Adrenal gland (tissue), 5 donors: ENCODE data around the gene PDXDC1.

Source experiments
- POLR2A ChIP-seq, 2 donors: fragments of 450-650 bp; IDR thresholded peaks; one replicate each; pipeline ENCODE4 v1.6.1; 2017; ENCODE audit warnings: antibody characterized with exemption in 2 of 2, mild to moderate bottlenecking in 2 of 2, moderate library complexity in 1 of 2
- TF ChIP-seq, protein P1 (sequence below), 6 experiments: fragments of 450-650 bp in 4 of 6; fragments of 200-600 bp in 2 of 6; sonication (generic) in 1 of 6; IDR thresholded peaks; 1 replicate in 5 of 6; 2 replicates in 1 of 6; pipeline versions ENCODE4 v1.5.1 to v1.8.0; 2016 to 2021; ENCODE audit warnings: antibody characterized with exemption in 6 of 6, mild to moderate bottlenecking in 2 of 6, moderate library complexity in 1 of 6
- donor health status: DM: no; HTN: no; CAD: no.

DNA sequence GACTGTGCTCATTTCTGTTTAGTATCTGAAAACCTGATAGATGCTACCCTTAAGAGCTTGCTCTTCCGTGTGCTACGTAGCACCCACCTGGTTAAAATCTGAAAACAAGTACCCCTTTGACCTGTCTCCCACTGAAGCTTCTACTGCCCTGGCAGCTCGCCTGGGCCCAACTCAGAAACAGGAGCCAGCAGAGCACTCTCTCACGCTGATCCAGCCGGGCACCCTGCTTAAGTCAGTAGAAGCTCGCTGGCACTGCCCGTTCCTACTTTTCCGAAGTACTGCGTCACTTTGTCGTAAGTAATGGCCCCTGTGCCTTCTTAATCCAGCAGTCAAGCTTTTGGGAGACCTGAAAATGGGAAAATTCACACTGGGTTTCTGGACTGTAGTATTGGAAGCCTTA, 62.2 kb downstream of the PDXDC1 start:
- TF ChIP-seq, protein P1, sequence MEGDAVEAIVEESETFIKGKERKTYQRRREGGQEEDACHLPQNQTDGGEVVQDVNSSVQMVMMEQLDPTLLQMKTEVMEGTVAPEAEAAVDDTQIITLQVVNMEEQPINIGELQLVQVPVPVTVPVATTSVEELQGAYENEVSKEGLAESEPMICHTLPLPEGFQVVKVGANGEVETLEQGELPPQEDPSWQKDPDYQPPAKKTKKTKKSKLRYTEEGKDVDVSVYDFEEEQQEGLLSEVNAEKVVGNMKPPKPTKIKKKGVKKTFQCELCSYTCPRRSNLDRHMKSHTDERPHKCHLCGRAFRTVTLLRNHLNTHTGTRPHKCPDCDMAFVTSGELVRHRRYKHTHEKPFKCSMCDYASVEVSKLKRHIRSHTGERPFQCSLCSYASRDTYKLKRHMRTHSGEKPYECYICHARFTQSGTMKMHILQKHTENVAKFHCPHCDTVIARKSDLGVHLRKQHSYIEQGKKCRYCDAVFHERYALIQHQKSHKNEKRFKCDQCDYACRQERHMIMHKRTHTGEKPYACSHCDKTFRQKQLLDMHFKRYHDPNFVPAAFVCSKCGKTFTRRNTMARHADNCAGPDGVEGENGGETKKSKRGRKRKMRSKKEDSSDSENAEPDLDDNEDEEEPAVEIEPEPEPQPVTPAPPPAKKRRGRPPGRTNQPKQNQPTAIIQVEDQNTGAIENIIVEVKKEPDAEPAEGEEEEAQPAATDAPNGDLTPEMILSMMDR (IDR thresholded peaks at IDR 0.05): no peak
- no peak for TF ChIP-seq POLR2A (IDR thresholded peaks at IDR 0.05)
